IMR-90 (cell line): ENCODE results near the gene SOX8. TPM values are rescaled to one million over a fixed set of nuclear protein-coding genes. Genes with fewer than 3 reads are reported as not detected.

Experiments used
- ATAC-seq: fragments of 200-7000 bp; cut with Tn5 transposase; 2 replicates; pipeline ENCODE4 v1.9.1; 2020; ENCODE audit warnings: low read depth, mild to moderate bottlenecking, moderate library complexity
- BruUV-seq: library from RNA; stranded (reverse); fragments of 400-500 nt; replicated peaks from 2 replicates; lab custom pipeline; 2021; lab: Mats Ljungman, UMichigan
- CTCF ChIA-PET: fragments of 300-600 bp; formaldehyde crosslinking; extraction: SDS; loops from one replicate; lab custom pipeline; 2021; ENCODE audit warnings: antibody characterized with exemption; lab: Yijun Ruan, JAX
- POLR2A ChIA-PET: fragments of 300-600 bp; sonication (Branson Sonifier 250); formaldehyde crosslinking; loops from one replicate; lab custom pipeline; 2022; ENCODE audit warnings: antibody characterized with exemption; ENCODE audit not compliant: unreplicated experiment; lab: Charles Lee
- DNase-seq: peaks from one replicate; pipeline ENCODE4 v3.0.0; 2013
- H2AFZ ChIP-seq: replicated peaks from 2 replicates; pipeline ENCODE3; 2013; ENCODE audit warnings: low read length, mild to moderate bottlenecking; ENCODE audit not compliant: poor library complexity
- H2AK5ac ChIP-seq: 2 replicates; pipeline ENCODE4 v1.6.1; 2013; ENCODE audit warnings: low read depth, low read length, inconsistent platforms
- H2AK9ac ChIP-seq: replicated peaks from 2 replicates; pipeline ENCODE3; 2013; ENCODE audit warnings: mild to moderate bottlenecking, low read depth, low read length, moderate library complexity; ENCODE audit not compliant: poor library complexity
- H2BK120ac ChIP-seq: 2 replicates; pipeline ENCODE4 v1.6.1; 2013; ENCODE audit warnings: low read depth, low read length, inconsistent platforms
- H2BK15ac ChIP-seq: 3 replicates; pipeline ENCODE4 v1.6.1; 2013; ENCODE audit warnings: low read depth, low read length, inconsistent platforms
- H2BK20ac ChIP-seq: 2 replicates; pipeline ENCODE4 v1.6.1; 2013; ENCODE audit warnings: low read depth, mild to moderate bottlenecking, inconsistent platforms, low read length, moderate library complexity
- H2BK5ac ChIP-seq: 2 replicates; pipeline ENCODE4 v1.6.1; 2013; ENCODE audit warnings: mild to moderate bottlenecking, low read depth, low read length, inconsistent platforms; ENCODE audit not compliant: poor library complexity, severe bottlenecking
- H3K14ac ChIP-seq: replicated peaks from 2 replicates; pipeline ENCODE4 v1.6.1; 2013; ENCODE audit warnings: low read depth, low read length, inconsistent platforms
- H3K18ac ChIP-seq: 2 replicates; pipeline ENCODE4 v1.6.1; 2013; ENCODE audit warnings: low read depth, low read length, control low read depth
- H3K23ac ChIP-seq: 2 replicates; pipeline ENCODE4 v1.6.1; 2013; ENCODE audit warnings: low read depth, low read length, inconsistent platforms
- H3K27ac ChIP-seq: 2 replicates; pipeline ENCODE4 v1.5.1; 2013; ENCODE audit warnings: mild to moderate bottlenecking, control low read depth, low read length; ENCODE audit not compliant: insufficient read depth
- H3K27me3 ChIP-seq: 2 replicates; pipeline ENCODE4 v1.6.1; 2013; ENCODE audit warnings: low read length; ENCODE audit not compliant: control insufficient read depth, insufficient read depth
- H3K36me3 ChIP-seq: 2 replicates; pipeline ENCODE4 v1.6.1; 2013; ENCODE audit warnings: low read length, mixed read lengths; ENCODE audit not compliant: control insufficient read depth, insufficient read depth
- H3K4ac ChIP-seq: 2 replicates; pipeline ENCODE4 v1.6.1; 2013; ENCODE audit warnings: low read depth, low read length, inconsistent platforms
- H3K4me1 ChIP-seq: 2 replicates; pipeline ENCODE4 v1.6.1; 2013; ENCODE audit warnings: low read length, mixed read lengths; ENCODE audit not compliant: control insufficient read depth, insufficient read depth
- H3K4me2 ChIP-seq: 2 replicates; pipeline ENCODE4 v1.6.1; 2013; ENCODE audit warnings: low read depth, mild to moderate bottlenecking, control low read depth, low read length, moderate library complexity
- H3K4me3 ChIP-seq: 2 replicates; pipeline ENCODE4 v1.5.1; 2013; ENCODE audit warnings: low read depth, mild to moderate bottlenecking, control low read depth, low read length, moderate library complexity; ENCODE audit not compliant: insufficient read depth
- H3K56ac ChIP-seq: 2 replicates; pipeline ENCODE4 v1.6.1; 2013; ENCODE audit warnings: low read length, inconsistent platforms; ENCODE audit not compliant: insufficient read depth; ENCODE audit errors: extremely low read depth
- H3K79me1 ChIP-seq, 2 experiments: 2 replicates each; pipeline ENCODE4 v1.6.1; 2013; ENCODE audit warnings: low read length in 2 of 2, inconsistent platforms in 1 of 2, low read depth in 1 of 2
- H3K9ac ChIP-seq: 2 replicates; pipeline ENCODE4 v1.6.1; 2013; ENCODE audit warnings: low read depth, low read length, control low read depth
- H3K9me1 ChIP-seq: 2 replicates; pipeline ENCODE4 v1.6.1; 2013; ENCODE audit warnings: low read length, inconsistent platforms; ENCODE audit not compliant: insufficient read depth
- H3K9me3 ChIP-seq: 2 replicates; pipeline ENCODE4 v1.6.1; 2013; ENCODE audit warnings: low read length; ENCODE audit not compliant: control insufficient read depth, insufficient read depth
- H4K20me1 ChIP-seq: 2 replicates; pipeline ENCODE4 v1.6.1; 2013; ENCODE audit warnings: low read length, inconsistent platforms; ENCODE audit not compliant: insufficient read depth
- H4K5ac ChIP-seq: 2 replicates; pipeline ENCODE4 v1.6.1; 2013; ENCODE audit warnings: mild to moderate bottlenecking, low read depth, low read length, control low read depth
- H4K8ac ChIP-seq, 2 experiments: 2 replicates each; pipeline ENCODE4 v1.6.1; 2013; ENCODE audit warnings: low read depth in 2 of 2, low read length in 2 of 2, control low read depth in 1 of 2, inconsistent platforms in 1 of 2
- H4K91ac ChIP-seq: 2 replicates; pipeline ENCODE4 v1.6.1; 2013; ENCODE audit warnings: low read depth, low read length, inconsistent platforms; ENCODE audit not compliant: insufficient read depth
- BHLHE40 ChIP-seq: fragments of 150-350 bp; IDR thresholded peaks from 2 replicates; pipeline ENCODE4 v1.6.1; 2016; ENCODE audit warnings: mild to moderate bottlenecking, low read depth, low read length
- CTCF ChIP-seq: conservative IDR thresholded peaks from 2 replicates; pipeline ENCODE4 v1.5.1; 2012; ENCODE audit warnings: mild to moderate bottlenecking, low read depth, low read length, improper control_type of control experiment
- MAZ ChIP-seq: IDR thresholded peaks from 2 replicates; pipeline ENCODE4 v1.6.1; 2012; ENCODE audit warnings: low read depth, mild to moderate bottlenecking, low read length, improper control_type of control experiment, moderate library complexity, borderline replicate concordance
- POLR2A ChIP-seq: IDR thresholded peaks from 2 replicates; pipeline ENCODE4 v1.6.1; 2012; ENCODE audit warnings: mild to moderate bottlenecking, low read depth, low read length
- SMC3 ChIP-seq: fragments of 150-350 bp; IDR thresholded peaks from 2 replicates; pipeline ENCODE4 v1.6.1; 2016; ENCODE audit warnings: low read depth, mild to moderate bottlenecking, antibody characterized with exemption, low read length, moderate library complexity
- WGBS, 2 experiments: methylation state at CpG; one replicate each; pipeline versions ENCODE4 v1.1.5 to v1.1.7; 2013; ENCODE audit warnings: missing lambda C conversion rate in 2 of 2; ENCODE audit not compliant: insufficient read length in 1 of 2; ENCODE audit errors: extremely low coverage in 2 of 2; 5-methylcytosine and 5-hydroxymethylcytosine counted together
- dilution Hi-C: fragments of 300-500 bp; cut with HindIII; formaldehyde crosslinking; loops from one replicate; pipeline ENCODE4 v1.14.3; 2018; ENCODE audit warnings: low sequenced_read_pairs; ENCODE audit not compliant: unreplicated experiment
- in situ Hi-C: fragments of 300-500 bp; cut with MboI; formaldehyde crosslinking; loops from 3 replicates; pipeline ENCODE4 v1.14.3; 2019; ENCODE audit warnings: low sequenced_read_pairs, inconsistent platforms, mixed read lengths
- intact Hi-C: fragments of 100-400 bp; cut with micrococcal nuclease; formaldehyde crosslinking; loops from 2 replicates; pipeline ENCODE4 v1.10.0; 2022
- polyA plus RNA-seq, 3 experiments: library from polyadenylated mRNA; depleted of rRNA; stranded (reverse); fragments of >200 nt; gene quantifications; 2 replicates each; pipeline ENCODE4 v1.2.3, GENCODE V29; 2012; ENCODE audit warnings: low replicate concordance in 1 of 3
- total RNA-seq: library from RNA; depleted of rRNA; stranded (reverse); fragments of >200 nt; gene quantifications from 2 replicates; pipeline ENCODE4 v1.2.3, GENCODE V29; 2012

SOX8 gene
- total and polyA plus RNA-seq, 2 of the 4 experiments (the other 2 are of a cell fraction): under 0.01 to 0.26 TPM

GRCh38 chr16:1032607-1033006 lies 51.0 kb downstream of the SOX8 start:
- WGBS, 2 experiments: 65 to 100% methylated on average over 2 of the region's 2 CpGs
- H3K14ac ChIP-seq: no peak overlapping the region
- H2AK9ac ChIP-seq: no peak overlapping the region
- no peak overlapping the region for H2AFZ ChIP-seq
- peaks cover 30% of the 10 kb centered on the region for H3K27me3 ChIP-seq
- no peaks in the 10 kb centered on the region for H3K9me1 ChIP-seq
- H3K18ac ChIP-seq: no peak overlapping the region
- dilution Hi-C loops (no loop called here), in situ Hi-C loops (no loop called here), intact Hi-C loops (no loop called here)
- no peaks in the 10 kb centered on the region for H4K20me1 ChIP-seq
- no peak overlapping the region for H3K4me2 ChIP-seq
- BruUV-seq: no TSS peak
- H4K91ac ChIP-seq: no peak overlapping the region
- H3K27ac ChIP-seq: no peak overlapping the region
- no peak overlapping the region for H2AK5ac ChIP-seq
- POLR2A ChIA-PET: no interaction called here
- no peak overlapping the region for H3K23ac ChIP-seq
- no peaks in the 10 kb centered on the region for H3K4me1 ChIP-seq
- no peak overlapping the region for H4K5ac ChIP-seq
- H3K9me3 ChIP-seq: no peaks in the 10 kb centered on the region; the same call in 1 of the 2 replicates
- H2BK5ac ChIP-seq: peak overlapping the region; percentile 62
- no peak overlapping the region for H2BK20ac ChIP-seq
- no peak overlapping the region for H2BK120ac ChIP-seq
- no peak overlapping the region for H3K9ac ChIP-seq
- ATAC-seq (no peak), DNase-seq (no peak)
- no peak overlapping the region for H3K56ac ChIP-seq
- no peaks in the 10 kb centered on the region for H3K79me1 ChIP-seq
- no peaks in the 10 kb centered on the region for H3K36me3 ChIP-seq
- CTCF ChIA-PET: no interaction called here
- H3K4me3 ChIP-seq: no peak overlapping the region
- H4K8ac ChIP-seq: no peak overlapping the region
- no peak overlapping the region for H2BK15ac ChIP-seq
- TF ChIP-seq POLR2A (no peak), SMC3 (no peak), BHLHE40 (no peak), CTCF (no peak), MAZ (no peak)
- no peak overlapping the region for H3K4ac ChIP-seq
